ENCODE results near the gene EHD2. TPM values are rescaled to one million over a fixed set of nuclear protein-coding genes. Genes with fewer than 3 reads are reported as not detected.
"Not testable (repeated sequence)": the region's sequence is repeated elsewhere in the genome, so short reads cannot be mapped to it uniquely, and the experiment has no call there.

EHD2 gene
- total RNA-seq, 2 experiments from 2014 or later: 0.34 TPM; not detected in 1

DNA sequence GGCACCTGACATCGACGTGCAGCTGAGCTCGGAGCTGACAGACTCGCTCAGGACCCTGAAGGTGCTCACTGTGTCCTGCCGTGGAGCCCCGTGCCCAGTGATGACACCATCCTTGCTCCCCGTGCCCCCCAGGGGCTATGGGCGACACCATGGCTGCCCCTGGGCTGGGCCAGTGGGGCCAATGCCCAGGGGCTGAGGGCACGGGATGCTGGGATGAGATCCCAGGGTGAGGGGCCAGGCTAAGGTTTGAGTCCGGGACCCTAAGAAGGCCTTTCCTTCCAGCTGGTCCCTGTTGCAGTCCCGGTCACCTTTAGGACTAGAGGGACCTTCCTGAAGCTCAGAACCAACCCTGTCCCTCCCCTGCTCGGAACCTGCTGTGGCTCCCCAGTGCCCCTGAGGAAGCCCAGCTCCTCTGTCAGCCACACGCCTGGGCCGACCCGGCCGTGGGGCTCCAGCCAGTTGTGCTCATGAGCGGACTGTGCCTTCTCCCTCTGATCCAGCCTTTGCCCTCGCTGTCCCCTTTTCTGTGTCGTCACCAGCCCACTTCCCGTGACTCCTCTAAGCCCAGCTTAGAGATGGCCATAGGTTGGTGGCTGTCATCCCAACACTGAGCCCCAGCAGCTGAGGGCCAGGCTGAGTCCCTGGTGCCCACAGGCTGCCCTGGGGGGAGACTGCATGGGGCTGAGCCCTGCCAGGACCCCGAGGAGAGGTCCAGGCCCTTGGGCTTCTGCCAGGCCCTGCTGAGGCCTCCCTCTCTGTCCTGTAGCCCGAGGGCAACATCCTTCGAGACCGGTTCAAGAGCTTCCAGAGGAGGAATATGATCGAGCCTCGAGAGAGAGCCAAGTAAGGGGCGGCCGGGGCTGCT lies 42.8 kb downstream of the EHD2 start:
- Mint-ChIP-seq H3K4me1 (ENCODE audit: low read depth) (peaks cover 30% of the 10 kb centered on the region), H3K36me3 (ENCODE audit: low read depth) (peaks cover 61% of the 10 kb centered on the region), H3K4me3 (no peak overlapping the region), H3K9me3 (ENCODE audit: insufficient read depth) (no peaks in the 10 kb centered on the region), H3K27ac (no peak overlapping the region), H3K27me3 (ENCODE audit: low read depth) (no peaks in the 10 kb centered on the region)
- ChIA-PET CTCF (no interaction called here), POLR2A (interaction anchor here (1.3 kb wide), 1 partner anchor 10 kb away, joined by 4 read pairs; the partner anchor contains the start of gene NOP53)
- DNase-seq (no peak), ATAC-seq (no peak)

DNA sequence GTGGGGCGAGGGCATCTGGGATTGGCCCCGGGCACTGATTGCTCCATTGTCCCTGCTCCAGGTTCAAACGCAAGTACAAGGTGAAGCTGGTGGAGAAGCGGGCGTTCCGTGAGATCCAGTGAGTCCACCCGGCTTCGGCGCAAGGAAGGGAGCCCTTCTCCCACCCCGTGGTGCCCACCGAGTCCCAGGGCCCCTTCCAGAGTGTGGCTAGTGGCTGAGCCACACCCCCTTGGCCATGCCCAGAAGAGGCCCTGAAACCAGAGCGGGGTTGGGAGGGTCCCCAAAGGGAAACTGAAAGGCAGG lies 43.4 kb downstream of the EHD2 start:
- POLR2A ChIA-PET: interaction anchor here (0.7 to 1.3 kb wide), 2 partner anchors 11 to 318 kb away, joined by 3 to 4 read pairs; partner anchors contain the start of gene NOP53
- Mint-ChIP-seq H3K27ac (no peak overlapping the region), H3K27me3 (ENCODE audit: low read depth) (no peaks in the 10 kb centered on the region), H3K4me3 (no peak overlapping the region), H3K36me3 (ENCODE audit: low read depth) (peaks cover 57% of the 10 kb centered on the region), H3K9me3 (ENCODE audit: insufficient read depth) (no peaks in the 10 kb centered on the region), H3K4me1 (ENCODE audit: low read depth) (peaks cover 24% of the 10 kb centered on the region)
- no peak for DNase-seq
- ATAC-seq: peak; percentile 16
- CTCF ChIA-PET: no interaction called here

- H3K4me1 Mint-ChIP-seq (ENCODE audit: low read depth): peaks cover 20% of the 10 kb centered on the region
- H3K9me3 Mint-ChIP-seq (ENCODE audit: insufficient read depth): no peaks in the 10 kb centered on the region
- ATAC-seq: no peak
- H3K4me3 Mint-ChIP-seq: no peak overlapping the region
- POLR2A ChIA-PET: interaction anchor here (0.7 to 1.2 kb wide), 2 partner anchors 11 to 319 kb away, joined by 3 read pairs; no protein-coding TSS in a partner anchor
- peak overlapping the region; percentile 57 for H3K27ac Mint-ChIP-seq
- no peak for DNase-seq
- H3K36me3 Mint-ChIP-seq (ENCODE audit: low read depth): peaks cover 55% of the 10 kb centered on the region
- CTCF ChIA-PET: no interaction called here
- H3K27me3 Mint-ChIP-seq (ENCODE audit: low read depth): no peaks in the 10 kb centered on the region
Measured at GRCh38 chr19:47756953-47757608, 43.9 kb downstream of the EHD2 start.

DNA sequence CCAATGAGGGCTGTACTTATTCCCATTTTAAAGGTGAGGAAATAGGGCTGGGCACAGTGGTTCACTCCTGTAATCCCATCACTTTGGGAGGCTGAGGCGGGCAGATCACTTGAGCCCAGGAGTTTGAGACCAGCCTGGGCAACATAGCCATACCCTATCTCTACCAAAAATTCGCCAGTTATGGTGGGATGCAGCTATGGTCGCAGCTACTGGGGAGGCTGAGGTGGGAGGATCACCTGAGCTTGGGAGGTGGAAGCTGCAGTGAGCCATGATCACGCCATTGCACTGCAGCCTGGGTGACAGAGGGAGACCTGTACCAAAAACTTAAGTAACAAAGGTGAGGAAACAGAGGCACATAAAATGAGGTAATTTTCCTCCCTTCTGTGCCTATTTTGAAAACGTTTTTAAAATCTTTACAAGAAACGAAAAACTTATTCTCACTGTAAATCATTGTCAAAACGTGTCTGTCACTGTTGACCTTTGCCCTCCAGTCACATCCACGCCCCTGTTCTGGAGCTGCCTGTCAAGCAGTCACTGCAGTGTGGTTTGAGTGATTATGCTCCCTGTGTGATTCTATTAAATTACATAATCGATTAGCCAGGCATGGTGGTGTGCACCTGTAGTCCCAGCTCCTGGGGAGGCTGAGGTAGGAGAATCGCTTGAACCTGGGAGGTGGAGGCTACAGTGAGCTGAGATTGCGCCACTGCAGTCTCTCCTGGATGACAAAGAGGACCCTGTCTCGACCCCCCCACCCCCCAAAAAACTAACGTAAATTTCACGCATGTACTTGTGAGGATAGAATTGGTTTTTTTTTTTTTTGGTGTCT lies 44.6 kb downstream of the EHD2 start:
- H3K4me1 Mint-ChIP-seq (ENCODE audit: low read depth): peaks cover 13% of the 10 kb centered on the region
- H3K27ac Mint-ChIP-seq: no peak overlapping the region
- H3K4me3 Mint-ChIP-seq: no peak overlapping the region
- peaks cover 47% of the 10 kb centered on the region for H3K36me3 Mint-ChIP-seq (ENCODE audit: low read depth)
- ChIA-PET POLR2A (interaction anchor here (1.2 kb wide), 1 partner anchor 12 kb away, joined by 3 read pairs; no protein-coding TSS in a partner anchor), CTCF (no interaction called here)
- no peak for DNase-seq
- H3K27me3 Mint-ChIP-seq (ENCODE audit: low read depth): no peaks in the 10 kb centered on the region
- ATAC-seq: no peak
- H3K9me3 Mint-ChIP-seq (ENCODE audit: insufficient read depth): no peaks in the 10 kb centered on the region

GRCh38 chr19:47758443-47758804 lies 45.2 kb downstream of the EHD2 start:
- ChIA-PET POLR2A (interaction anchor here (1.2 kb wide), 1 partner anchor 12 kb away, joined by 3 read pairs; no protein-coding TSS in a partner anchor), CTCF (interaction anchor here (1.1 kb wide), 1 partner anchor 32 kb away, joined by 3 read pairs; no protein-coding TSS in a partner anchor)
- Mint-ChIP-seq H3K36me3 (ENCODE audit: low read depth) (peaks cover 42% of the 10 kb centered on the region), H3K27ac (no peak overlapping the region), H3K4me3 (no peak overlapping the region), H3K9me3 (ENCODE audit: insufficient read depth) (no peaks in the 10 kb centered on the region), H3K4me1 (ENCODE audit: low read depth) (peaks cover 7% of the 10 kb centered on the region), H3K27me3 (ENCODE audit: low read depth) (no peaks in the 10 kb centered on the region)
- ATAC-seq: no peak
- DNase-seq: no peak

GRCh38 chr19:47760632-47760999 lies 47.4 kb downstream of the EHD2 start:
- peaks cover 33% of the 10 kb centered on the region for H3K36me3 Mint-ChIP-seq (ENCODE audit: low read depth)
- CTCF ChIA-PET: no interaction called here
- no peaks in the 10 kb centered on the region for H3K27me3 Mint-ChIP-seq (ENCODE audit: low read depth)
- POLR2A ChIA-PET: interaction anchor here (1.3 kb wide), 1 partner anchor 16 kb away, joined by 3 read pairs; no protein-coding TSS in a partner anchor
- ATAC-seq (no peak), DNase-seq (no peak)
- H3K4me3 Mint-ChIP-seq: no peak overlapping the region
- H3K27ac Mint-ChIP-seq: no peak overlapping the region
- H3K9me3 Mint-ChIP-seq (ENCODE audit: insufficient read depth): no peaks in the 10 kb centered on the region
- H3K4me1 Mint-ChIP-seq (ENCODE audit: low read depth): peaks cover 3% of the 10 kb centered on the region

DNA sequence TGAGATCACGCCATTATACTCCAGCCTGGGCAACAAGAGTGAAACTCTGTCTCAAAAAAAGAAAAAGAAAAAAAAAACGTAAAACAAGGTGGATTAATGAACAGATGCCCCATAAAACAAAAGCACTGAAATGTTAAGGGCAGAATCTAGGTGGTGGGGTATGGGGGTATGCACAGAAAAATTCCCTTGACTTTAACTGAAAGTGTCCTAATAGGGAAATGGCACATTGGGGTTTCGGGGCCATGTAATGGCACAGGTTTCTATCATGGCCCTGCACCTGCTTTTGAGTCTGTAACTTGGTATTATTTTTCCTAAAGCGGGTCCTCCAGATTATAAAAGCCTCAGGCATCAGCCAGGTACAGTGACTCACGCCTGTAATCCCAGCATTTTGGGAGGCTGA lies 48.3 kb downstream of the EHD2 start:
- H3K27ac Mint-ChIP-seq: no peak overlapping the region
- H3K4me1 Mint-ChIP-seq (ENCODE audit: low read depth): peaks cover 3% of the 10 kb centered on the region
- ChIA-PET POLR2A (no interaction called here), CTCF (no interaction called here)
- ATAC-seq (no peak), DNase-seq (no peak)
- H3K27me3 Mint-ChIP-seq (ENCODE audit: low read depth): no peaks in the 10 kb centered on the region
- H3K4me3 Mint-ChIP-seq: no peak overlapping the region
- peaks cover 29% of the 10 kb centered on the region for H3K36me3 Mint-ChIP-seq (ENCODE audit: low read depth)
- no peaks in the 10 kb centered on the region for H3K9me3 Mint-ChIP-seq (ENCODE audit: insufficient read depth)

DNA sequence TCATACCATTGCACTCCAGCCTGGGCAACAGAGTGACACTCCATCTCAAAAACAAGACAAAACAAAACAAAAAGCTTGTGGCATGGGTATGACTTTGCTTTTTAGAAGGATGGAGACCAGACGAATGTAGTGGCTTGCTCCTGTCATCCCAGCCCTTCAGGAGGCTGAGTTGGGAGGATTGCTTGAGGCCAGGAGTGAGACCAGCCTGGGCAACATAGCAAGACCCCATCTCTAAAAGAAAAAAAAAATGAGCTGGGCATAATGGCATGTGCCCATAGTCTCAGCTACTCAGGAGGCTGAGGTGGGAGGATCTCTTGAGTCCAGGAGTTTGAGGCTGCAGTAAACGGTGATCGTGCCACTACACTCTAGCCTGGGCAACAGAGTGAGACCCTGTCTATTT lies 48.9 kb downstream of the EHD2 start:
- peaks cover 24% of the 10 kb centered on the region for H3K36me3 Mint-ChIP-seq (ENCODE audit: low read depth)
- no peak overlapping the region for H3K27ac Mint-ChIP-seq
- ChIA-PET POLR2A (no interaction called here), CTCF (no interaction called here)
- no peaks in the 10 kb centered on the region for H3K27me3 Mint-ChIP-seq (ENCODE audit: low read depth)
- peaks cover 3% of the 10 kb centered on the region for H3K4me1 Mint-ChIP-seq (ENCODE audit: low read depth)
- DNase-seq: no peak
- ATAC-seq: no peak
- H3K9me3 Mint-ChIP-seq (ENCODE audit: insufficient read depth): no peaks in the 10 kb centered on the region
- no peak overlapping the region for H3K4me3 Mint-ChIP-seq

DNA sequence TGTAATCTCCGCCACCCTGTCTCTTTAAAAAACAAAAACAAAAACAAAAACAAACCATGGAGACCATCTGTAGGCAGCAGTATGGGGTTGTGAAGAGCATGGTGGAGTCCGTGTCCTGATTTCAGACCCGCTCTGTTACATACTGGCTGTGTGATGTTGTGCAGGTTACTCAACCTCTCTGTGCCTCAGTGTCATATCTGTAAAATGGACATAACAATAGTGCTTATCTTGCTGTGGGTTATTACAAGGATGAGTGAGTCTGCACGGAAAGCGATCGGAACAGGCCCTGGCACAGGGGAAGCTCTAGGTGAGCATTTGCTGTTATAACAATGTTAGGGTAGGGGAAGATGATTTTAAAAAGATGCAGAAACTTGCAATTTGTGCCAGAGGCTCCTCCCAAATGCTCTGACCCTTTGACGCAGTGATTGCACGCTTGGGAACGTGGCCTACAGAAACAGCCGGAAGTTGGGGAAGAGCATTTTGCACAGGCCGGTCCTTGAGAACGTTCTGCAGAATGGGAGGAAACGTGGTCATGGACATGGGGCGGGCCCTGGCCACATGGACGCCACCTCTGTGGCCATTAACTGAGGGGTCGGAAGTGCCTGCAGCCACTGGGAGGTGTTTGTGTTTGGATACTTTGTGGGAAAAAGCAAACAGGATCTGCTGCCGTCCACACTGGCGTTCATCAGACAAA lies 49.5 kb downstream of the EHD2 start:
- POLR2A ChIA-PET: no interaction called here
- H3K27me3 Mint-ChIP-seq (ENCODE audit: low read depth): no peaks in the 10 kb centered on the region
- peak; percentile 11 for ATAC-seq
- H3K9me3 Mint-ChIP-seq (ENCODE audit: insufficient read depth): no peaks in the 10 kb centered on the region
- no peak overlapping the region for H3K27ac Mint-ChIP-seq
- no peak overlapping the region for H3K4me3 Mint-ChIP-seq
- CTCF ChIA-PET: no interaction called here
- H3K36me3 Mint-ChIP-seq (ENCODE audit: low read depth): peaks cover 19% of the 10 kb centered on the region
- H3K4me1 Mint-ChIP-seq (ENCODE audit: low read depth): peaks cover 3% of the 10 kb centered on the region
- DNase-seq: no peak

DNA sequence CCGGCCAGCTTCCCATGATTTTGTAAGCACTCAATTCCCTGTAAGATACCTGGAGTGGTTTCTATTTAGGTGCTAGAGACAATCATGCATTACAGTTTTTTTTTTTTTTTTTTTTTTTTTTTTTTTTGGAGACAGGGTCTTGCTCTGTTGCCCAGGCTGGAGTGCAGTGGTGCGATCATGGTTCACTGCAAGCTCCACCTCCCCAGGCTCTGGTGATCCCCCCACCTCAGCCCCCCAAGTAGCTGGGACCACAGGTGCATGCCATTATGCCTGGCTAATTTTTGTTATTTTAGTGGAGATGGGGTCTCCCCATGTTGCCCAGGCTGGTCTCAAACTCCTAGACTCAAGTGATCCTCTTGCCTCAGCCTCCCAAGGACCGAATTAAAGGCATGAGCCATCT lies 51.5 kb downstream of the EHD2 start:
- H3K27me3 Mint-ChIP-seq (ENCODE audit: low read depth); H3K27ac Mint-ChIP-seq; H3K4me3 Mint-ChIP-seq; H3K36me3 Mint-ChIP-seq (ENCODE audit: low read depth); DNase-seq; ATAC-seq; H3K9me3 Mint-ChIP-seq (ENCODE audit: insufficient read depth); H3K4me1 Mint-ChIP-seq (ENCODE audit: low read depth); POLR2A ChIA-PET: not testable (repeated sequence)
- CTCF ChIA-PET: interaction anchor here (0.8 to 2.3 kb wide), 6 partner anchors 13 to 82 kb away, joined by 3 to 11 read pairs (median 4); no protein-coding TSS in a partner anchor

DNA sequence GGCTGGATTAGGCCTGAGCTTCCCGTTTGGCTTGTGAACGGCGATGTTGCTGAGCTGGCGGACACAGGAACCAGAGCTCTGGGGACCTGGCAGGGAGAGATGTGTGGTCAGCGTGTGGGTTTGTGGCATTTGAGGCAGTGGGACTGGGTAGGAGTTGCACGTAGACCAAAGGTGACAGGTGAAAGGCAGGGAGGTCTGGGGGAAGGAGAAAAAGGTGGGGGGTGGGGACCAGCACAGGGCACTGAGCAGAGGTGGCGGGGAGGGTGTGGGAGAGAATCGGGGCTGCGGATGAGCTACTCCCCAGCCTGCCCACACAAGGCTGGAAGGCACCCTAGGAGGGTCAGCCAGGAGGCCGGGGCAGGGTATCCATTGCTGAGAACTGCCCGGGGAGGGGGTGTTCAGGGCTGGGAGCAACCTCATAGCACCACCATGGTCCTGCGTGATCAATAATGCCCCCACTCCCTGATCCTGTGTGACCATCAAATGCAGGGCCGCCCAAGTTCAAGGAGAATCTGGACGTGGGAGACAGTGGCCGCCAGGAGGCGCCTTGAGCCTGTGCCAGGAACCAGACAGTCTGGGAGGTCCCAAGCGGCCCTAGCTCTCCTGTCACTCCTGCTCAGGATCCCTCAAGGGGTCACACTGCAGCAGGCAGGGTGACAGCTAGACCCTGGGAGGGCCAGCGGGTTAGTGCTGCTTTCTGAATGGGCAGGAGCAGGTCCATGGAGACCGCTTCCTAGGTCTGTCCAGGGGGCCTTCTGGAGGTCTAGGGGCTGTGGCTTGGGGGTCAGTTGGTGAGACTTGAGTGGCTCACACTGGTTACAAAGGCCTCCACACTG lies 52.5 kb downstream of the EHD2 start:
- peaks cover 4% of the 10 kb centered on the region for H3K27me3 Mint-ChIP-seq (ENCODE audit: low read depth)
- ChIA-PET CTCF (interaction anchor here (0.6 to 2.3 kb wide), 10 partner anchors 12 to 103 kb away, joined by 3 to 11 read pairs (median 4); partner anchors contain the start of gene NOP53), POLR2A (no interaction called here)
- H3K4me3 Mint-ChIP-seq: no peak overlapping the region
- no peaks in the 10 kb centered on the region for H3K9me3 Mint-ChIP-seq (ENCODE audit: insufficient read depth)
- H3K27ac Mint-ChIP-seq: no peak overlapping the region
- ATAC-seq (peak; percentile 54), DNase-seq (peak; percentile 51)
- no peaks in the 10 kb centered on the region for H3K36me3 Mint-ChIP-seq (ENCODE audit: low read depth)
- H3K4me1 Mint-ChIP-seq (ENCODE audit: low read depth): peaks cover 3% of the 10 kb centered on the region

All from activated CD8-positive, alpha-beta T cell treated with anti-CD3 and anti-CD28 coated beads, Interleukin-2, amount 10 ng/mL, durations not matched to agents 7 days and 5 days (primary cell).